Common myeloid progenitor, CD34-positive (primary cell): Measurements from ENCODE around the gene AAK1.

Experiments
- CTCF ChIA-PET: fragments of 350-600 bp; sonication (Branson Sonifier 250); formaldehyde crosslinking; loops from one replicate; lab custom pipeline; 2021; ENCODE audit warnings: antibody characterized with exemption; lab: Charles Lee
- POLR2A ChIA-PET: fragments of 350-600 bp; sonication (Branson Sonifier 250); formaldehyde crosslinking; loops from one replicate; lab custom pipeline; 2021; ENCODE audit warnings: antibody characterized with exemption; lab: Charles Lee
- DNase-seq, 3 donors: peaks; one replicate each; pipeline versions ENCODE4 v3.0.0 to v3.0.0-alpha.2; 2013
- H3K27ac ChIP-seq, 2 experiments: 1 replicate in 1 of 2; 2 replicates in 1 of 2; pipeline ENCODE4 v1.7.0; 2013; ENCODE audit warnings: inconsistent platforms in 2 of 2, low read length in 2 of 2, mild to moderate bottlenecking in 2 of 2, low read depth in 1 of 2, moderate library complexity in 1 of 2; ENCODE audit not compliant: severe bottlenecking in 2 of 2, insufficient read depth in 1 of 2, poor library complexity in 1 of 2
- H3K27me3 ChIP-seq, 5 experiments: replicated peaks in 2 of 5; 1 replicate in 3 of 5; 2 replicates in 2 of 5; pipeline versions ENCODE4 v1.6.1 to v1.7.0; 2013; ENCODE audit warnings: low read length in 4 of 5, mild to moderate bottlenecking in 2 of 5, moderate library complexity in 2 of 5, inconsistent platforms in 1 of 5; ENCODE audit not compliant: insufficient read depth in 5 of 5, control insufficient read depth in 4 of 5
- H3K36me3 ChIP-seq, 4 experiments: 1 replicate in 2 of 4; 2 replicates in 2 of 4; pipeline versions ENCODE4 v1.6.1 to v1.7.0; 2013; ENCODE audit warnings: low read length in 3 of 4, control low read depth in 1 of 4, mild to moderate bottlenecking in 1 of 4; ENCODE audit not compliant: control insufficient read depth in 4 of 4, insufficient read depth in 4 of 4
- H3K4me1 ChIP-seq, 4 experiments: 1 replicate in 3 of 4; 2 replicates in 1 of 4; pipeline versions ENCODE4 v1.6.1 to v1.7.1; 2013; ENCODE audit warnings: low read length in 3 of 4, mild to moderate bottlenecking in 3 of 4, control low read depth in 1 of 4, inconsistent platforms in 1 of 4, moderate library complexity in 1 of 4; ENCODE audit not compliant: control insufficient read depth in 4 of 4, insufficient read depth in 4 of 4; ENCODE audit errors: control extremely low read depth in 1 of 4
- H3K4me3 ChIP-seq, 7 experiments: 1 replicate in 4 of 7; 2 replicates in 3 of 7; pipeline versions ENCODE4 v1.5.1 to v1.7.0; 2013; ENCODE audit warnings: mild to moderate bottlenecking in 7 of 7, low read length in 6 of 7, moderate library complexity in 6 of 7, inconsistent platforms in 2 of 7, low read depth in 2 of 7, control low read depth in 1 of 7; ENCODE audit not compliant: insufficient read depth in 4 of 7, control insufficient read depth in 1 of 7; ENCODE audit errors: extremely low read depth in 1 of 7
- H3K9me3 ChIP-seq, 5 experiments: 1 replicate in 4 of 5; 2 replicates in 1 of 5; pipeline versions ENCODE4 v1.6.1 to v1.7.1; 2013; ENCODE audit warnings: low read length in 4 of 5, mild to moderate bottlenecking in 2 of 5, inconsistent platforms in 1 of 5, low read depth in 1 of 5, moderate library complexity in 1 of 5; ENCODE audit not compliant: control insufficient read depth in 4 of 5, insufficient read depth in 2 of 5; ENCODE audit errors: control extremely low read depth in 1 of 5
- WGBS: methylation state at CpG from one replicate; pipeline ENCODE4 v1.1.5; 2013; ENCODE audit not compliant: insufficient coverage; 5-methylcytosine and 5-hydroxymethylcytosine counted together

The AAK1 gene

GRCh38 chr2:69495008-69495407 is 148.5 kb downstream of the AAK1 start:
- peaks cover 0 to 4% (median 0%) of the 10 kb centered on the region in 4 experiments for H3K4me1 ChIP-seq
- ChIA-PET POLR2A (no interaction called here), CTCF (no interaction called here)
- peaks cover 0 to 13% (median 7%) of the 10 kb centered on the region in 4 experiments for H3K36me3 ChIP-seq
- no CpG with 5 or more reads among the region's 3 CpGs for WGBS
- H3K9me3 ChIP-seq: no peaks in the 10 kb centered on the region
- H3K4me3 ChIP-seq: no peak overlapping the region
- H3K27ac ChIP-seq: no peak overlapping the region
- no peaks in the 10 kb centered on the region for H3K27me3 ChIP-seq
- DNase-seq: no peak

GRCh38 chr2:69494126-69494525 is 149.4 kb downstream of the AAK1 start:
- Histone ChIP-seq H3K36me3 (peaks cover 0 to 13% (median 7%) of the 10 kb centered on the region in 4 experiments), H3K4me3 (no peak overlapping the region), H3K4me1 (peaks cover 0 to 3% (median 0%) of the 10 kb centered on the region in 4 experiments), H3K27me3 (no peaks in the 10 kb centered on the region), H3K9me3 (no peaks in the 10 kb centered on the region), H3K27ac (no peak overlapping the region)
- DNase-seq: no peak
- ChIA-PET POLR2A (no interaction called here), CTCF (interaction anchor here (1.4 kb wide), 1 partner anchor 15 kb away, joined by 3 read pairs; no protein-coding TSS in a partner anchor)
- WGBS: 100% methylated on average over 2 of the region's 3 CpGs

GRCh38 chr2:69493268-69493667 is 150.3 kb downstream of the AAK1 start:
- ChIA-PET CTCF (interaction anchor here (1.4 kb wide), 1 partner anchor 14 kb away, joined by 3 read pairs; no protein-coding TSS in a partner anchor), POLR2A (no interaction called here)
- Histone ChIP-seq H3K4me3 (no peak overlapping the region), H3K27ac (no peak overlapping the region), H3K36me3 (peaks cover 0 to 12% (median 5%) of the 10 kb centered on the region in 4 experiments), H3K27me3 (no peaks in the 10 kb centered on the region), H3K9me3 (no peaks in the 10 kb centered on the region), H3K4me1 (no peaks in the 10 kb centered on the region)
- 100% methylated on average over 3 of the region's 6 CpGs for WGBS
- no peak for DNase-seq

GRCh38 chr2:69491864-69492263 is 151.7 kb downstream of the AAK1 start:
- no peaks in the 10 kb centered on the region for H3K4me1 ChIP-seq
- no peak overlapping the region for H3K27ac ChIP-seq
- ChIA-PET CTCF (no interaction called here), POLR2A (no interaction called here)
- H3K4me3 ChIP-seq: no peak overlapping the region
- no peak for DNase-seq
- no peaks in the 10 kb centered on the region for H3K27me3 ChIP-seq
- no peaks in the 10 kb centered on the region for H3K9me3 ChIP-seq
- peaks cover 0 to 9% (median 7%) of the 10 kb centered on the region in 4 experiments for H3K36me3 ChIP-seq
- WGBS: 100% methylated on average over 2 of the region's 4 CpGs

GRCh38 chr2:69490486-69490885 is 153.1 kb downstream of the AAK1 start:
- WGBS: 80% methylated on average over 1 of the region's 1 CpG
- no peak for DNase-seq

GRCh38 chr2:69489793-69490192 is 153.7 kb downstream of the AAK1 start:
- Histone ChIP-seq H3K27ac (no peak overlapping the region), H3K27me3 (no peaks in the 10 kb centered on the region), H3K9me3 (no peaks in the 10 kb centered on the region), H3K4me3 (no peak overlapping the region), H3K36me3 (peaks cover 0 to 7% (median 5%) of the 10 kb centered on the region in 4 experiments), H3K4me1 (no peaks in the 10 kb centered on the region)
- POLR2A ChIA-PET: no interaction called here
- no peak for DNase-seq
- WGBS: 100% methylated on average over 6 of the region's 6 CpGs
- CTCF ChIA-PET: no interaction called here

More at GRCh38 chr2:69490486-69490885, 153.1 kb downstream of the AAK1 start:
- POLR2A ChIA-PET: no interaction called here
- no peaks in the 10 kb centered on the region for H3K4me1 ChIP-seq
- no peak overlapping the region for H3K27ac ChIP-seq
- no peaks in the 10 kb centered on the region for H3K27me3 ChIP-seq
- CTCF ChIA-PET: no interaction called here
- H3K36me3 ChIP-seq: peaks cover 0 to 7% (median 6%) of the 10 kb centered on the region in 4 experiments
- H3K4me3 ChIP-seq: no peak overlapping the region
- H3K9me3 ChIP-seq: no peaks in the 10 kb centered on the region

- H3K27me3 ChIP-seq: no peaks in the 10 kb centered on the region
- WGBS: no CpG with 5 or more reads among the region's 3 CpGs
- ChIA-PET CTCF (no interaction called here), POLR2A (no interaction called here)
- DNase-seq: no peak
- H3K4me1 ChIP-seq: no peaks in the 10 kb centered on the region
- no peak overlapping the region for H3K27ac ChIP-seq
- H3K36me3 ChIP-seq: peaks cover 0 to 6% (median 0%) of the 10 kb centered on the region in 4 experiments
- H3K4me3 ChIP-seq: no peak overlapping the region
- no peaks in the 10 kb centered on the region for H3K9me3 ChIP-seq
Measured at GRCh38 chr2:69483696-69484095, 159.8 kb downstream of the AAK1 start.
